ENCODE data around the gene RAB11FIP4.

DNA sequence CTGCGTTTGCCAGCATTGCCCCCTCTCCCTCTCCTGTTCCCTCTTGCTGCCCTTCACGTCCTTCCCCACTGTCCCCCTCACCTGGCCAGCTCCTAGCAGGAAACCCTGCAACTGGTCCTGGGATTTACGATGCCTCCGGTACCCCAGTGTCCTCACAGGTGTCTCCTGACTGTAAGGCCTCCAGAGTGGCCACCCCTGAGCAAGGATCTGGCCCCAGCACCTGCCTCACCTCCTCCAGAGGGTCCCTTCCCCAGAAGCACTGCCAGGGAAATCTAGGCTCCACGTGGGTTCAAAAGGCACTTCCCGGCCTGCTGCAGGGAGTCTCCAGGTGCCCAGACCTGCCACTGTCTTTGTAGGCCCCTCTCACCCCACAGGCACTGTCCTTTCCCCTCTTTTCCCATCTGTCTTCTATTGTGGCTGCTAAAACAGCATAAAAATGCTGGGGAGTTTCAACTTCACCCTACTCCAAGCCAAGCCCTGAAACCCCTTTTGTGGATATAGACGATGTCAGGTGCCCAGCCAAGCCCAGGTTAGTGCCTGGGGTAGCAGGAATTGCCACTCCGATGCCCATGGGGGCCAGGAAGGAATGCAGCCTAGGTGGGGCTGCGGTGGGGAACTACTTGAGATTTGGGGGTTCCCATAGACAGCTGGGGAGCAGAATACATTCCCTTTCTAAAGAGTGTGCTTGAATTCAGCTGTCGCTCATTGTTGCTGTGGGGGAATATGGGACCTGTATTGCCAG is 25.7 kb downstream of the RAB11FIP4 start:
- TF ChIP-seq, protein P1, sequence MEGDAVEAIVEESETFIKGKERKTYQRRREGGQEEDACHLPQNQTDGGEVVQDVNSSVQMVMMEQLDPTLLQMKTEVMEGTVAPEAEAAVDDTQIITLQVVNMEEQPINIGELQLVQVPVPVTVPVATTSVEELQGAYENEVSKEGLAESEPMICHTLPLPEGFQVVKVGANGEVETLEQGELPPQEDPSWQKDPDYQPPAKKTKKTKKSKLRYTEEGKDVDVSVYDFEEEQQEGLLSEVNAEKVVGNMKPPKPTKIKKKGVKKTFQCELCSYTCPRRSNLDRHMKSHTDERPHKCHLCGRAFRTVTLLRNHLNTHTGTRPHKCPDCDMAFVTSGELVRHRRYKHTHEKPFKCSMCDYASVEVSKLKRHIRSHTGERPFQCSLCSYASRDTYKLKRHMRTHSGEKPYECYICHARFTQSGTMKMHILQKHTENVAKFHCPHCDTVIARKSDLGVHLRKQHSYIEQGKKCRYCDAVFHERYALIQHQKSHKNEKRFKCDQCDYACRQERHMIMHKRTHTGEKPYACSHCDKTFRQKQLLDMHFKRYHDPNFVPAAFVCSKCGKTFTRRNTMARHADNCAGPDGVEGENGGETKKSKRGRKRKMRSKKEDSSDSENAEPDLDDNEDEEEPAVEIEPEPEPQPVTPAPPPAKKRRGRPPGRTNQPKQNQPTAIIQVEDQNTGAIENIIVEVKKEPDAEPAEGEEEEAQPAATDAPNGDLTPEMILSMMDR (IDR thresholded peaks at IDR 0.05; ENCODE audit: borderline replicate concordance, extremely low read depth, low read length, poor library complexity, severe bottlenecking) = no peak
- no peak for TF ChIP-seq EZH2 (IDR thresholded peaks at IDR 0.05; ENCODE audit: borderline replicate concordance, low read depth, low read length, severe bottlenecking)
